ENCODE measurements around the gene SAMD4B. TPM values are rescaled to one million over a fixed set of nuclear protein-coding genes. Genes with fewer than 3 reads are reported as not detected.
A peak's percentile ranks its signal among the peaks of the same experiment; 100 is the strongest.

Gene SAMD4B
- total and polyA plus RNA-seq, 9 of the 15 experiments (the other 6 are each of a cell fraction or from before 2014, with no cell fraction given) = 3.4 to 90.5 (median 38.0) TPM

DNA sequence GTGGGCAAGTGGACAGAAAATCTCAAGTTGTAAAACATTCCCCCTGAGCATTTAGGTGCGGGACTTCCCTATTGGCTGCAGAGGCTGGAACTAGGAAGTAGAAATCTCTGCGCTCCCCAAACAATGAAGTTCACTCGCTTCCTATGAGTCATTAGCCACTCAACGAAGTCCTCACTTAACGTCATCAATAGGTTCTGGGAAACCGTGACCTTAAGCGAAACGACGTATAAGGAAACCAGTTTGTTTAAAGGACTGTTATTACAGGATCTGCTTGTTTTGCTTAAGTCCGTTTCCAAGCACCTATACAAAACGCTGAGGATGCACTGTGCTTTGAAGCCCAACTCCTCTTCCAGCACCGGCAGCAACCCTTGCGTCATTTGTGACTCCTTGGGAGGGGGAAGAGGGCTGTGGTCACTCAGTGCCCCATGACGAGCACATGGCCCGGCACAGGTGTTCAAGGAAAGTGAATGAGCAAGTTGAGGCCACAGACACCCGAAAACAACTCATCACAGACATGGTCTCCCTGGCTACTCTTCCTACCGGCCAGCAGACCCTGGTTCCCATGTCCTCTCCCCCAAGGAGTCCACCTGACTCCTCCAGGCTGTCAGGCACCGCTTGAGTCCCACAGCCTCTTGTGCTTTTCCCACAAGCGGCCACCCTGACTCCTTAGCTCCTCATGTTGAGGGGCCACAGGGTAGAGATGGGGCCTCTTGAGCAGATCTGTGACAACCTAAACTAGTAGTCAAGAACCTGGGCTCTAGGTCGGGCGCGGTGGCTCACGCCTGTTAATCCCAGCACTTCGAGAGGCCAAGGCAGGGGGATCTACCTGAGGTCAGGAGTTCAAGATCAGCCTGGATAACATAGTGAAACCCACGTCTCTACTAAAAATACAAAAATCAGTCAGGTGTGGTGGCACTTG is 88.7 kb downstream of the SAMD4B start (continued):
- no peak for TF ChIP-seq MXI1 (IDR thresholded peaks at IDR 0.05; ENCODE audit: low read depth, low read length)
- TF ChIP-seq RNF2 (IDR thresholded peaks at IDR 0.05) = 0 out of 2 replicates have a peak, but pooled peaks have one; percentile 17
- peak; percentile 34; the same call in 1 of the 2 replicates for TF ChIP-seq POLR2H (tag; IDR thresholded peaks at IDR 0.05; ENCODE audit: low read depth)
- TF ChIP-seq PHF20 (IDR thresholded peaks at IDR 0.05; ENCODE audit: partially characterized antibody) = no peak
- no peak for TF ChIP-seq ZNF311 (CRISPR knock-in tag; IDR thresholded peaks at IDR 0.05)
- no peak for TF ChIP-seq ELF4 (CRISPR knock-in tag; IDR thresholded peaks at IDR 0.05)
- TF ChIP-seq HIVEP1 (CRISPR knock-in tag; IDR thresholded peaks at IDR 0.05) = no peak
- TF ChIP-seq FOXJ2 (tag; IDR thresholded peaks at IDR 0.05) = 0 out of 2 replicates have a peak, but pooled peaks have one; percentile 25
- 0 out of 2 replicates have a peak, but pooled peaks have one; percentile 45 for TF ChIP-seq ZFX (CRISPR knock-in tag; IDR thresholded peaks at IDR 0.05)
- TF ChIP-seq, protein P1, sequence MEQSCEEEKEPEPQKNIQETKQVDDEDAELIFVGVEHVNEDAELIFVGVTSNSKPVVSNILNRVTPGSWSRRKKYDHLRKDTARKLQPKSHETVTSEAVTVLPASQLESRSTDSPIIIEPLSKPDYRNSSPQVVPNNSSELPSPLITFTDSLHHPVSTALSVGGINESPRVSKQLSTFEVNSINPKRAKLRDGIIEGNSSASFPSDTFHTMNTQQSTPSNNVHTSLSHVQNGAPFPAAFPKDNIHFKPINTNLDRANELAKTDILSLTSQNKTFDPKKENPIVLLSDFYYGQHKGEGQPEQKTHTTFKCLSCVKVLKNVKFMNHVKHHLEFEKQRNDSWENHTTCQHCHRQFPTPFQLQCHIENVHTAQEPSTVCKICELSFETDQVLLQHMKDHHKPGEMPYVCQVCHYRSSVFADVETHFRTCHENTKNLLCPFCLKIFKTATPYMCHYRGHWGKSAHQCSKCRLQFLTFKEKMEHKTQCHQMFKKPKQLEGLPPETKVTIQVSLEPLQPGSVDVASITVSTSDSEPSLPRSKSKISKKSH (CRISPR knock-in tag; IDR thresholded peaks at IDR 0.05) = no peak
- no peak for TF ChIP-seq ZNF436 (CRISPR knock-in tag; IDR thresholded peaks at IDR 0.05)
- TF ChIP-seq, protein P2, sequence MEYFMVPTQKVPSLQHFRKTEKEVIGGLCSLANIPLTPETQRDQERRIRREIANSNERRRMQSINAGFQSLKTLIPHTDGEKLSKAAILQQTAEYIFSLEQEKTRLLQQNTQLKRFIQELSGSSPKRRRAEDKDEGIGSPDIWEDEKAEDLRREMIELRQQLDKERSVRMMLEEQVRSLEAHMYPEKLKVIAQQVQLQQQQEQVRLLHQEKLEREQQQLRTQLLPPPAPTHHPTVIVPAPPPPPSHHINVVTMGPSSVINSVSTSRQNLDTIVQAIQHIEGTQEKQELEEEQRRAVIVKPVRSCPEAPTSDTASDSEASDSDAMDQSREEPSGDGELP (CRISPR knock-in tag; IDR thresholded peaks at IDR 0.05; ENCODE audit: borderline replicate concordance) = peak; percentile 83
- peak; percentile 59 for TF ChIP-seq ARID1B (IDR thresholded peaks at IDR 0.05)
- peak; percentile 52 for TF ChIP-seq POLR2A (conservative IDR thresholded peaks at IDR 0.05)
- peak; percentile 95 for TF ChIP-seq CEBPG (CRISPR knock-in tag; IDR thresholded peaks at IDR 0.05)
- peak; percentile 88 to 95 for TF ChIP-seq CEBPG (tag; conservative IDR thresholded peaks at IDR 0.05 in 1 of 2, IDR thresholded peaks at IDR 0.05 in 1 of 2)
- TF ChIP-seq STAT5A (IDR thresholded peaks at IDR 0.05; ENCODE audit: borderline replicate concordance, low read length) = no peak
- TF ChIP-seq, protein P3, sequence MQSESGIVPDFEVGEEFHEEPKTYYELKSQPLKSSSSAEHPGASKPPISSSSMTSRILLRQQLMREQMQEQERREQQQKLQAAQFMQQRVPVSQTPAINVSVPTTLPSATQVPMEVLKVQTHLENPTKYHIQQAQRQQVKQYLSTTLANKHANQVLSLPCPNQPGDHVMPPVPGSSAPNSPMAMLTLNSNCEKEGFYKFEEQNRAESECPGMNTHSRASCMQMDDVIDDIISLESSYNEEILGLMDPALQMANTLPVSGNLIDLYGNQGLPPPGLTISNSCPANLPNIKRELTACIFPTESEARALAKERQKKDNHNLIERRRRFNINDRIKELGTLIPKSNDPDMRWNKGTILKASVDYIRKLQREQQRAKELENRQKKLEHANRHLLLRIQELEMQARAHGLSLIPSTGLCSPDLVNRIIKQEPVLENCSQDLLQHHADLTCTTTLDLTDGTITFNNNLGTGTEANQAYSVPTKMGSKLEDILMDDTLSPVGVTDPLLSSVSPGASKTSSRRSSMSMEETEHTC (IDR thresholded peaks at IDR 0.05) = peak; percentile 85
- TF ChIP-seq ZNF316 (IDR thresholded peaks at IDR 0.05) = peak; percentile 26; the same call in 1 of the 2 replicates
- TF ChIP-seq, protein P4, sequence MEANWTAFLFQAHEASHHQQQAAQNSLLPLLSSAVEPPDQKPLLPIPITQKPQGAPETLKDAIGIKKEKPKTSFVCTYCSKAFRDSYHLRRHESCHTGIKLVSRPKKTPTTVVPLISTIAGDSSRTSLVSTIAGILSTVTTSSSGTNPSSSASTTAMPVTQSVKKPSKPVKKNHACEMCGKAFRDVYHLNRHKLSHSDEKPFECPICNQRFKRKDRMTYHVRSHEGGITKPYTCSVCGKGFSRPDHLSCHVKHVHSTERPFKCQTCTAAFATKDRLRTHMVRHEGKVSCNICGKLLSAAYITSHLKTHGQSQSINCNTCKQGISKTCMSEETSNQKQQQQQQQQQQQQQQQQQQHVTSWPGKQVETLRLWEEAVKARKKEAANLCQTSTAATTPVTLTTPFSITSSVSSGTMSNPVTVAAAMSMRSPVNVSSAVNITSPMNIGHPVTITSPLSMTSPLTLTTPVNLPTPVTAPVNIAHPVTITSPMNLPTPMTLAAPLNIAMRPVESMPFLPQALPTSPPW (CRISPR knock-in tag; IDR thresholded peaks at IDR 0.05) = peak; percentile 46
- TF ChIP-seq POU5F1 (IDR thresholded peaks at IDR 0.05; ENCODE audit: borderline replicate concordance, low read depth, low read length, partially characterized antibody) = no peak
- peak; percentile 85; the same call in 1 of the 2 replicates for TF ChIP-seq HDAC2 (IDR thresholded peaks at IDR 0.05)

All from K562 (cell line).